HEK293 (cell line): ENCODE data around the gene TNIK.

Experiments used
- CTCF ChIA-PET: fragments of 350-600 bp; formaldehyde crosslinking; extraction: SDS; loops from one replicate; lab custom pipeline; 2021; ENCODE audit warnings: antibody characterized with exemption; lab: Yijun Ruan, JAX
- POLR2A ChIA-PET: fragments of 300-600 bp; formaldehyde crosslinking; extraction: SDS; loops from one replicate; lab custom pipeline; 2020; ENCODE audit warnings: antibody characterized with exemption, inconsistent platforms; lab: Yijun Ruan, JAX
- H3K27ac ChIP-seq: fragments of 200-500 bp; sonication (Bioruptor generic); 2 replicates; pipeline ENCODE4 v1.5.1; 2014; ENCODE audit warnings: low read depth, low read length, control low read depth, inconsistent platforms; ENCODE audit errors: extremely low read depth
- H3K36me3 ChIP-seq, 2 experiments: fragments of 200-500 bp in 1 of 2; sonication (Bioruptor generic) in 1 of 2; 1 replicate in 1 of 2; 2 replicates in 1 of 2; pipeline ENCODE4 v1.5.1; 2014 to 2017; ENCODE audit warnings: inconsistent platforms in 2 of 2, low read length in 2 of 2; ENCODE audit not compliant: control insufficient read depth in 2 of 2, insufficient read depth in 1 of 2
- H3K4me1 ChIP-seq: fragments of 200-500 bp; sonication (Bioruptor generic); 2 replicates; pipeline ENCODE4 v1.5.1; 2014; ENCODE audit warnings: mild to moderate bottlenecking, low read length, inconsistent platforms; ENCODE audit not compliant: control insufficient read depth, insufficient read depth
- H3K4me3 ChIP-seq: 2 replicates; pipeline ENCODE4 v1.5.1; 2011; ENCODE audit warnings: low read depth, mild to moderate bottlenecking, control low read depth, low read length, moderate library complexity
- H3K9me3 ChIP-seq: fragments of 200-500 bp; sonication (Bioruptor generic); 2 replicates; pipeline ENCODE4 v1.5.1; 2014; ENCODE audit warnings: low read depth, low read length, inconsistent platforms; ENCODE audit not compliant: control insufficient read depth, insufficient read depth
- GLI2 ChIP-seq: fragments of 450-650 bp; formaldehyde crosslinking; IDR thresholded peaks from 2 replicates; pipeline ENCODE4; 2017; ENCODE audit warnings: missing biosample characterization, missing genetic modification characterization, low read depth, borderline replicate concordance
- GLIS2 ChIP-seq: fragments of 450-650 bp; formaldehyde crosslinking; IDR thresholded peaks from 2 replicates; pipeline ENCODE4 v1.5.1; 2016; ENCODE audit warnings: missing biosample characterization, missing genetic modification characterization
- HOXA7 ChIP-seq: sonication (generic); formaldehyde crosslinking; IDR thresholded peaks from 2 replicates; pipeline ENCODE4 v1.8.1; 2022; ENCODE audit warnings: missing genetic modification reagents, borderline replicate concordance
- PRDM1 ChIP-seq: fragments of 450-650 bp; formaldehyde crosslinking; IDR thresholded peaks from 2 replicates; pipeline ENCODE4; 2016; ENCODE audit warnings: missing biosample characterization, missing genetic modification characterization
- SP7 ChIP-seq: fragments of 450-650 bp; formaldehyde crosslinking; IDR thresholded peaks from 2 replicates; pipeline ENCODE4 v1.5.1; 2016; ENCODE audit warnings: missing biosample characterization, missing genetic modification characterization
- ZBTB17 ChIP-seq: fragments of 450-650 bp; formaldehyde crosslinking; IDR thresholded peaks from 2 replicates; pipeline ENCODE4 v1.5.1; 2016; ENCODE audit warnings: missing biosample characterization, missing genetic modification characterization
- ZBTB20 ChIP-seq: fragments of 450-650 bp; formaldehyde crosslinking; IDR thresholded peaks from 2 replicates; pipeline ENCODE4 v1.5.1; 2016; ENCODE audit warnings: missing biosample characterization, missing genetic modification characterization
- ZNF133 ChIP-seq: fragments of 450-650 bp; formaldehyde crosslinking; IDR thresholded peaks from 2 replicates; pipeline ENCODE4 v1.5.1; 2016; ENCODE audit warnings: missing biosample characterization, missing genetic modification characterization
- ZNF214 ChIP-seq: fragments of 450-650 bp; formaldehyde crosslinking; IDR thresholded peaks from 2 replicates; pipeline ENCODE4 v1.5.1; 2017; ENCODE audit warnings: missing biosample characterization, mild to moderate bottlenecking, missing genetic modification characterization, borderline replicate concordance
- ZNF23 ChIP-seq: fragments of 450-650 bp; formaldehyde crosslinking; IDR thresholded peaks from 2 replicates; pipeline ENCODE4 v1.5.1; 2016; ENCODE audit warnings: missing biosample characterization, missing genetic modification characterization, borderline replicate concordance
- ZNF302 ChIP-seq: fragments of 450-650 bp; formaldehyde crosslinking; IDR thresholded peaks from 2 replicates; pipeline ENCODE4 v1.5.1; 2016; ENCODE audit warnings: missing biosample characterization, missing genetic modification characterization, low read depth
- ZNF391 ChIP-seq: fragments of 450-650 bp; formaldehyde crosslinking; IDR thresholded peaks from 2 replicates; pipeline ENCODE4 v1.5.1; 2016; ENCODE audit warnings: low read depth, missing biosample characterization, missing genetic modification characterization, borderline replicate concordance
- ZNF404 ChIP-seq: fragments of 450-650 bp; formaldehyde crosslinking; IDR thresholded peaks from 2 replicates; pipeline ENCODE4 v1.5.1; 2017; ENCODE audit warnings: missing biosample characterization, missing genetic modification characterization
- ZNF416 ChIP-seq: fragments of 450-650 bp; formaldehyde crosslinking; IDR thresholded peaks from 2 replicates; pipeline ENCODE4 v1.5.1; 2016; ENCODE audit warnings: missing biosample characterization, missing genetic modification characterization
- ZNF623 ChIP-seq: fragments of 450-650 bp; formaldehyde crosslinking; IDR thresholded peaks from 2 replicates; pipeline ENCODE4 v1.5.1; 2016; ENCODE audit warnings: missing biosample characterization, missing genetic modification characterization
- ZNF677 ChIP-seq: fragments of 450-650 bp; IDR thresholded peaks from 2 replicates; pipeline ENCODE4 v1.5.0; 2018; ENCODE audit warnings: missing biosample characterization, mild to moderate bottlenecking, missing genetic modification characterization, moderate library complexity
- ZNF791 ChIP-seq: fragments of 450-650 bp; formaldehyde crosslinking; IDR thresholded peaks from 2 replicates; pipeline ENCODE4 v1.5.1; 2016; ENCODE audit warnings: missing biosample characterization, missing genetic modification characterization
- TF ChIP-seq, protein P1 (sequence below): fragments of 450-650 bp; formaldehyde crosslinking; IDR thresholded peaks from 2 replicates; pipeline ENCODE4 v1.5.1; 2016; ENCODE audit warnings: missing biosample characterization, missing genetic modification characterization, borderline replicate concordance
- TF ChIP-seq, protein P2 (sequence below): fragments of 450-650 bp; formaldehyde crosslinking; IDR thresholded peaks from 2 replicates; pipeline ENCODE4 v1.5.1; 2017; ENCODE audit warnings: missing biosample characterization, mild to moderate bottlenecking, missing genetic modification characterization, moderate library complexity
- TF ChIP-seq, protein P3 (sequence below): fragments of 450-650 bp; formaldehyde crosslinking; IDR thresholded peaks from 2 replicates; pipeline ENCODE4 v1.5.1; 2016; ENCODE audit warnings: missing biosample characterization, missing genetic modification characterization
- TF ChIP-seq, protein P4 (sequence below): fragments of 450-650 bp; formaldehyde crosslinking; IDR thresholded peaks from 2 replicates; pipeline ENCODE4 v1.5.1; 2017; ENCODE audit warnings: missing biosample characterization, missing genetic modification characterization
- TF ChIP-seq, protein P5 (sequence below): sonication (generic); formaldehyde crosslinking; IDR thresholded peaks from 2 replicates; pipeline ENCODE4 v1.8.1; 2022; ENCODE audit warnings: mild to moderate bottlenecking, moderate library complexity, missing genetic modification reagents

TNIK gene

DNA sequence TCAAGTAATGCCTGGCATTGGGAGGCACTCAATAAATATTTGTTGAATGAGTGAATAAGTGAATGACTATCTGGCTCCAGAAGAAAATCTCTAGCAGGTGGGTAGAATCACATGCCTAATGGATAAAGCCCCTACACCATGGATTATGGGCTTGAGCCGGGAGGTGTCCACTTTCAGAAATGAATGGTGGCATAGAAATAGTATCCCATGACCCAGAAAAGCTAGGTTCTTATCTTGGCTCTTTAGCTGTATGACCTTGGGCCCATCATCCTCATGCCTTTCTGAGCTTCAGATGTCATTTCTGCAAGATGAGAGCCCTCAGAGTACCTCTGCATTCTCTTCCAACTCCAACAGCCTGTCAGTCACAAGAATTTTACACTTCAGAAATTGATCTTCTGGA is 37.3 kb upstream of the TNIK start:
- ChIA-PET CTCF (no interaction called here), POLR2A (no interaction called here)
- Histone ChIP-seq H3K36me3 (no peaks in the 10 kb centered on the region), H3K9me3 (no peaks in the 10 kb centered on the region), H3K4me3 (no peak overlapping the region), H3K4me1 (no peaks in the 10 kb centered on the region), H3K27ac (no peak overlapping the region)
- TF ChIP-seq ZBTB20 (no peak), ZNF391 (tag by site-specific recombination) (no peak), ZNF416 (tag by site-specific recombination) (no peak)
- TF ChIP-seq, protein P1, sequence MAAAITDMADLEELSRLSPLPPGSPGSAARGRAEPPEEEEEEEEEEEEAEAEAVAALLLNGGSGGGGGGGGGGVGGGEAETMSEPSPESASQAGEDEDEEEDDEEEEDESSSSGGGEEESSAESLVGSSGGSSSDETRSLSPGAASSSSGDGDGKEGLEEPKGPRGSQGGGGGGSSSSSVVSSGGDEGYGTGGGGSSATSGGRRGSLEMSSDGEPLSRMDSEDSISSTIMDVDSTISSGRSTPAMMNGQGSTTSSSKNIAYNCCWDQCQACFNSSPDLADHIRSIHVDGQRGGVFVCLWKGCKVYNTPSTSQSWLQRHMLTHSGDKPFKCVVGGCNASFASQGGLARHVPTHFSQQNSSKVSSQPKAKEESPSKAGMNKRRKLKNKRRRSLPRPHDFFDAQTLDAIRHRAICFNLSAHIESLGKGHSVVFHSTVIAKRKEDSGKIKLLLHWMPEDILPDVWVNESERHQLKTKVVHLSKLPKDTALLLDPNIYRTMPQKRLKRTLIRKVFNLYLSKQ (tag by site-specific recombination) = no peak

DNA sequence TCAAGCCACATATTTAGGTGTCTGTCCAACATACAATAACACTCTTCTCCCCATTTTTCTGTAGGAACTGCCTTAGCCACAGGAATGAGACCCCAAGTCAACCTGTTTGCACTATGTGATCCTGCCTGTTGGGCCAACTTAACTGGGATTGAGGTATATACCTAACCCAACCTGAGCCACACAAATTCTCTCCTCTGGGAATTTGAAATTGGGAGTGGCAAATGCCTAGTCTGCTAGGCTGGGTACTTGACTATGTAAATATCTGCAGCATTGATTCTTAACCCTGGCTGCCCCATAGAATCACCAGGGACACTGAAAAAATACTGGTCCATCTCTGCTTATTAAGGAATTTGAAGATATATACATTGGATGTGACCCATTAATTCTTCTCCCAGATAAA is 35.2 kb upstream of the TNIK start:
- no peak for TF ChIP-seq ZNF23
- no peak for TF ChIP-seq SP7
- no peak for TF ChIP-seq GLI2 (tag by site-specific recombination)
- TF ChIP-seq ZNF677 (tag by site-specific recombination) = no peak
- TF ChIP-seq ZNF404 = no peak
- no peak for TF ChIP-seq ZNF302 (tag by site-specific recombination)
- TF ChIP-seq, protein P2, sequence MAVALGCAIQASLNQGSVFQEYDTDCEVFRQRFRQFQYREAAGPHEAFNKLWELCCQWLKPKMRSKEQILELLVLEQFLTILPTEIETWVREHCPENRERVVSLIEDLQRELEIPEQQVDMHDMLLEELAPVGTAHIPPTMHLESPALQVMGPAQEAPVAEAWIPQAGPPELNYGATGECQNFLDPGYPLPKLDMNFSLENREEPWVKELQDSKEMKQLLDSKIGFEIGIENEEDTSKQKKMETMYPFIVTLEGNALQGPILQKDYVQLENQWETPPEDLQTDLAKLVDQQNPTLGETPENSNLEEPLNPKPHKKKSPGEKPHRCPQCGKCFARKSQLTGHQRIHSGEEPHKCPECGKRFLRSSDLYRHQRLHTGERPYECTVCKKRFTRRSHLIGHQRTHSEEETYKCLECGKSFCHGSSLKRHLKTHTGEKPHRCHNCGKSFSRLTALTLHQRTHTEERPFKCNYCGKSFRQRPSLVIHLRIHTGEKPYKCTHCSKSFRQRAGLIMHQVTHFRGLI (tag by site-specific recombination) = no peak
- TF ChIP-seq ZNF623 = no peak
- no peak for TF ChIP-seq ZBTB17 (tag by site-specific recombination)
- TF ChIP-seq, all 188 proteins: peak for 0
- Histone ChIP-seq H3K4me3 (no peak overlapping the region), H3K9me3 (no peaks in the 10 kb centered on the region), H3K4me1 (no peaks in the 10 kb centered on the region), H3K27ac (no peak overlapping the region), H3K36me3 (no peaks in the 10 kb centered on the region)
- ChIA-PET CTCF (no interaction called here), POLR2A (no interaction called here)

DNA sequence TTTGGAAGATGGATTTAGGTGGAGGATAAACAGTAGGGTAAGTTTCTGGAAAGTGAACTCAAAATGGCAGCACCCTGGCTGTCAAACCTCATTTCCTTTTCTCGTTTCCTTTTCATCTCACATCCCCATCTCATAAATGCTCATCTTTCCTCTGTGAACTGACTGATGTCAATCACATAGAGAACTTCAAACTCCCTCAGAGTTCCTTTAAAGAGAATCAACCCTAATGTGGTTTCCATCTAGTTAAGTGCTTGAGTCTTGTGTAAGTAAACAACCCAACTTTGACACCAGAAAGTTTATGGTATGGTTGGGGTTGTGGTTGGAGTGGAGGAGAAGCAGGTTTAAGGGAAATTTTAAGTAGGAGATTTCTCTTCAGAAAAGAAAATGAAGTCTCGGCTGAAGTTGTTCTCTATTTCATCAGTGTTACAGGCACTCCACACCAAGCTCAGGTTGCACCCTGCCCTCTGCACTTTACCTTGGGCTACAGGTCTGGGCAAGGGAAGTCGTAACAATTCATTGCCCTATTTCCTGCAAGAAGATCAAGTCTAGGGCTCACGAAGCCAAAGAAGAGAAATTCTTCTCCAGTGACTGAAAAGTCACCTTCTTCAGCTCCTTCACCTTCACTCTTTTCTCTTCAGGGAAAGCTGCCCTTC is 34.4 kb upstream of the TNIK start:
- ChIA-PET CTCF (no interaction called here), POLR2A (no interaction called here)
- no peak overlapping the region for H3K4me3 ChIP-seq
- H3K4me1 ChIP-seq = no peaks in the 10 kb centered on the region
- H3K9me3 ChIP-seq = no peaks in the 10 kb centered on the region
- H3K27ac ChIP-seq = no peak overlapping the region
- TF ChIP-seq ZNF214 (tag by site-specific recombination) (no peak), ZBTB20 (no peak), PRDM1 (tag by site-specific recombination) (peak; percentile 88), ZNF791 (tag by site-specific recombination) (no peak)
- H3K36me3 ChIP-seq = no peaks in the 10 kb centered on the region

DNA sequence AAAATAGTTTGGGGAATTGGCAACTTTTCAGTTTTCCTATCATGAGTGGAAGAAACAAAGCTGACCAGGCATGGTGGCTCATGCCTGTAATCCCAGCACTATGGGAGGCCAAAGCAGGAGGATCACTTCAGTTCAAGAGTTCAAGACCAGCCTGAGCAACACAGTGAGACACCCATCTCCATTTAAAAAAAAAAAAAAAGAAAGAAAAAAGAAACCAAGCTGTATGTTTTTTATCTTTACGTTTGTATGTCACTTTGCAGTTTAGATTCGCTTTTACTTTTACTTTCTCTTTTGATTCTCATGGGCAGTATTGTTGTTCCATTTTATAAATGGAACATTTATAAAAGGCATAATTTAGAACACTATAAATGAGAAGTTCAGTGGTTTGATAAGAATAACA is 31.2 kb upstream of the TNIK start:
- Histone ChIP-seq H3K9me3 (no peaks in the 10 kb centered on the region), H3K4me1 (no peaks in the 10 kb centered on the region), H3K36me3 (no peaks in the 10 kb centered on the region), H3K27ac (no peak overlapping the region), H3K4me3 (no peak overlapping the region)
- ChIA-PET CTCF (no interaction called here), POLR2A (no interaction called here)
- no peak for TF ChIP-seq GLIS2 (tag by site-specific recombination)
- no peak for TF ChIP-seq ZNF133 (tag by site-specific recombination)
- TF ChIP-seq HOXA7 (CRISPR knock-in tag) = no peak
- TF ChIP-seq, protein P3, sequence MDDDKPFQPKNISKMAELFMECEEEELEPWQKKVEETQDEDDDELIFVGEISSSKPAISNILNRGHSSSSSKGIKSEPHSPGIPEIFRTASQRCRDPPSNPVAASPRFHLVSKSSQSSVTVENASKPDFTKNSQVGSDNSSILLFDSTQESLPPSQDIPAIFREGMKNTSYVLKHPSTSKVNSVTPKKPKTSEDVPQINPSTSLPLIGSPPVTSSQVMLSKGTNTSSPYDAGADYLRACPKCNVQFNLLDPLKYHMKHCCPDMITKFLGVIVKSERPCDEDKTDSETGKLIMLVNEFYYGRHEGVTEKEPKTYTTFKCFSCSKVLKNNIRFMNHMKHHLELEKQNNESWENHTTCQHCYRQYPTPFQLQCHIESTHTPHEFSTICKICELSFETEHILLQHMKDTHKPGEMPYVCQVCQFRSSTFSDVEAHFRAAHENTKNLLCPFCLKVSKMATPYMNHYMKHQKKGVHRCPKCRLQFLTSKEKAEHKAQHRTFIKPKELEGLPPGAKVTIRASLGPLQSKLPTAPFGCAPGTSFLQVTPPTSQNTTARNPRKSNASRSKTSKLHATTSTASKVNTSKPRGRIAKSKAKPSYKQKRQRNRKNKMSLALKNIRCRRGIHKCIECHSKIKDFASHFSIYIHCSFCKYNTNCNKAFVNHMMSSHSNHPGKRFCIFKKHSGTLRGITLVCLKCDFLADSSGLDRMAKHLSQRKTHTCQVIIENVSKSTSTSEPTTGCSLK (tag by site-specific recombination) = no peak
- TF ChIP-seq, protein P4, sequence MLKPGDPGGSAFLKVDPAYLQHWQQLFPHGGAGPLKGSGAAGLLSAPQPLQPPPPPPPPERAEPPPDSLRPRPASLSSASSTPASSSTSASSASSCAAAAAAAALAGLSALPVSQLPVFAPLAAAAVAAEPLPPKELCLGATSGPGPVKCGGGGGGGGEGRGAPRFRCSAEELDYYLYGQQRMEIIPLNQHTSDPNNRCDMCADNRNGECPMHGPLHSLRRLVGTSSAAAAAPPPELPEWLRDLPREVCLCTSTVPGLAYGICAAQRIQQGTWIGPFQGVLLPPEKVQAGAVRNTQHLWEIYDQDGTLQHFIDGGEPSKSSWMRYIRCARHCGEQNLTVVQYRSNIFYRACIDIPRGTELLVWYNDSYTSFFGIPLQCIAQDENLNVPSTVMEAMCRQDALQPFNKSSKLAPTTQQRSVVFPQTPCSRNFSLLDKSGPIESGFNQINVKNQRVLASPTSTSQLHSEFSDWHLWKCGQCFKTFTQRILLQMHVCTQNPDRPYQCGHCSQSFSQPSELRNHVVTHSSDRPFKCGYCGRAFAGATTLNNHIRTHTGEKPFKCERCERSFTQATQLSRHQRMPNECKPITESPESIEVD (tag by site-specific recombination) = no peak
- TF ChIP-seq, protein P5, sequence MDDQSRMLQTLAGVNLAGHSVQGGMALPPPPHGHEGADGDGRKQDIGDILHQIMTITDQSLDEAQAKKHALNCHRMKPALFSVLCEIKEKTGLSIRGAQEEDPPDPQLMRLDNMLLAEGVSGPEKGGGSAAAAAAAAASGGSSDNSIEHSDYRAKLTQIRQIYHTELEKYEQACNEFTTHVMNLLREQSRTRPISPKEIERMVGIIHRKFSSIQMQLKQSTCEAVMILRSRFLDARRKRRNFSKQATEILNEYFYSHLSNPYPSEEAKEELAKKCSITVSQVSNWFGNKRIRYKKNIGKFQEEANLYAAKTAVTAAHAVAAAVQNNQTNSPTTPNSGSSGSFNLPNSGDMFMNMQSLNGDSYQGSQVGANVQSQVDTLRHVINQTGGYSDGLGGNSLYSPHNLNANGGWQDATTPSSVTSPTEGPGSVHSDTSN (CRISPR knock-in tag) = no peak
